GM19438 (cell line): ENCODE results near the gene TAS2R43.
"Not testable (repeated sequence)": the region's sequence is repeated elsewhere in the genome, so short reads cannot be mapped to it uniquely, and the experiment has no call there.

Experiments
- ATAC-seq: cut with Tn5 transposase; IDR thresholded peaks from one replicate; pipeline ENCODE4 v1.9.1; 2021; ENCODE audit warnings: low read depth; ENCODE audit not compliant: unreplicated experiment

TAS2R43 gene

GRCh38 chr12:11092128-11092527, at the start of gene TAS2R43:
TSS of gene TAS2R43 (minus strand) at chr12:11092313. CDS start at chr12:11092229, 84 bp downstream.
- no peak for ATAC-seq

GRCh38 chr12:11136075-11136474, 44.0 kb upstream of the TAS2R43 start:
- ATAC-seq = no peak

- ATAC-seq = no peak
These were observed 42.2 kb upstream of the TAS2R43 start, which contains the start of gene TAS2R30 for GRCh38 chr12:11134305-11134704. TSS of gene TAS2R30 (minus strand) at chr12:11134644. CDS start at chr12:11134244, 400 bp downstream.

GRCh38 chr12:11133816-11134215, 41.7 kb upstream of the TAS2R43 start:
- no peak for ATAC-seq

GRCh38 chr12:11133162-11133561, 41.0 kb upstream of the TAS2R43 start:
- no peak for ATAC-seq

GRCh38 chr12:11130999-11131398, 38.9 kb upstream of the TAS2R43 start:
- ATAC-seq = no peak

GRCh38 chr12:11130382-11130781, 38.3 kb upstream of the TAS2R43 start:
- ATAC-seq = no peak

- not testable (repeated sequence) for ATAC-seq
These were observed 22.0 kb upstream of the TAS2R43 start for GRCh38 chr12:11114130-11114529.

- not testable (repeated sequence) for ATAC-seq
These were observed 19.1 kb upstream of the TAS2R43 start for GRCh38 chr12:11111213-11111612.

- ATAC-seq = no peak
These were observed 16.7 kb upstream of the TAS2R43 start for GRCh38 chr12:11108862-11109261.

- no peak for ATAC-seq
These were observed 15.6 kb upstream of the TAS2R43 start for GRCh38 chr12:11107719-11108118.

- ATAC-seq = no peak
These were observed 14.2 kb upstream of the TAS2R43 start for GRCh38 chr12:11106288-11106687.

GRCh38 chr12:11105546-11105945, 13.4 kb upstream of the TAS2R43 start:
- no peak for ATAC-seq

- not testable (repeated sequence) for ATAC-seq
These were observed 2.8 kb upstream of the TAS2R43 start for GRCh38 chr12:11094910-11095309.

GRCh38 chr12:11089246-11089645, 2.9 kb downstream of the TAS2R43 start:
- ATAC-seq = no peak

- ATAC-seq = peak; percentile 56
These were observed 6.7 kb downstream of the TAS2R43 start for GRCh38 chr12:11085419-11085818.

GRCh38 chr12:11081987-11082386, 10.1 kb downstream of the TAS2R43 start:
- no peak for ATAC-seq

- no peak for ATAC-seq
These were observed 13.9 kb downstream of the TAS2R43 start for GRCh38 chr12:11078246-11078645.

- peak; percentile 66 for ATAC-seq
These were observed 16.5 kb downstream of the TAS2R43 start for GRCh38 chr12:11075642-11076041.

- no peak for ATAC-seq
These were observed 20.7 kb downstream of the TAS2R43 start for GRCh38 chr12:11071414-11071813.

GRCh38 chr12:11070999-11071398, 21.1 kb downstream of the TAS2R43 start:
- ATAC-seq = no peak

GRCh38 chr12:11069854-11070365, 22.2 kb downstream of the TAS2R43 start:
- no peak for ATAC-seq

GRCh38 chr12:11067514-11067913, 24.6 kb downstream of the TAS2R43 start:
- no peak for ATAC-seq
